ENCODE data around the gene GALE.

GRCh38 chr1:23816906-23817305 is 16.4 kb upstream of the GALE start:
- no peak for TF ChIP-seq CTCF (IDR thresholded peaks at IDR 0.05; ENCODE audit: extremely low read depth in 1 of 2, insufficient read depth in 1 of 2, low read depth in 1 of 2, low read length in 2 of 2)
- no peak for TF ChIP-seq EZH2 (IDR thresholded peaks at IDR 0.05; ENCODE audit: borderline replicate concordance, low read depth, low read length, severe bottlenecking)

Measured in endothelial cell of umbilical vein (primary cell).